ENCODE data around the gene KCNG3. TPM values are rescaled to one million over a fixed set of nuclear protein-coding genes. Genes with fewer than 3 reads are reported as not detected.
A peak's percentile ranks its signal among the peaks of the same experiment; 100 is the strongest.
"Not testable (repeated sequence)": the region's sequence is repeated elsewhere in the genome, so short reads cannot be mapped to it uniquely, and the experiment has no call there.

KCNG3 gene
- total and polyA plus RNA-seq, 8 donors: 0.23 to 0.83 (median 0.74) TPM

GRCh38 chr2:42407476-42407875, 86.3 kb downstream of the KCNG3 start:
- peak in 1 of 6 donors; percentile 43 for DNase-seq
- H3K36me3 ChIP-seq: no peaks in the 10 kb centered on the region
- H3K27ac ChIP-seq: no peak overlapping the region
- H3K4me1 ChIP-seq: no peaks in the 10 kb centered on the region
- 76 to 86% methylated on average over 6 of the region's 6 CpGs for WGBS, 2 donors
- no peak overlapping the region for H3K4me3 ChIP-seq
- intact Hi-C loops (cut with DNase I): no loop called here
- no peaks in the 10 kb centered on the region for H3K27me3 ChIP-seq
- ATAC-seq: no peak
- no peak for FAIRE-seq
- no peak for TF ChIP-seq CTCF (IDR thresholded peaks at IDR 0.05)
- no peaks in the 10 kb centered on the region for H3K9me3 ChIP-seq

GRCh38 chr2:42404676-42405075, 89.1 kb downstream of the KCNG3 start:
- Histone ChIP-seq H3K36me3 (no peaks in the 10 kb centered on the region), H3K27ac (no peak overlapping the region), H3K4me1 (no peaks in the 10 kb centered on the region), H3K9me3 (no peaks in the 10 kb centered on the region), H3K27me3 (no peaks in the 10 kb centered on the region), H3K4me3 (no peak overlapping the region)
- DNase-seq: no peak
- intact Hi-C loops (cut with DNase I): no loop called here
- no peak for TF ChIP-seq CTCF (IDR thresholded peaks at IDR 0.05)
- no peak for FAIRE-seq
- no peak for ATAC-seq
- 70 to 78% methylated on average over 4 of the region's 4 CpGs for WGBS, 2 donors

GRCh38 chr2:42401773-42402172, 92.0 kb downstream of the KCNG3 start:
- no peaks in the 10 kb centered on the region for H3K9me3 ChIP-seq
- no peak overlapping the region for H3K27ac ChIP-seq
- no peaks in the 10 kb centered on the region for H3K27me3 ChIP-seq
- no peak for FAIRE-seq
- WGBS, 2 donors: 85 to 90% methylated on average over 6 of the region's 6 CpGs
- H3K4me3 ChIP-seq: no peak overlapping the region
- intact Hi-C loops (cut with DNase I): no loop called here
- no peaks in the 10 kb centered on the region for H3K36me3 ChIP-seq
- no peak for DNase-seq
- H3K4me1 ChIP-seq: no peaks in the 10 kb centered on the region
- no peak for ATAC-seq
- TF ChIP-seq CTCF (IDR thresholded peaks at IDR 0.05): no peak

GRCh38 chr2:42398052-42398451, 95.7 kb downstream of the KCNG3 start:
- H3K27me3 ChIP-seq; H3K36me3 ChIP-seq; ATAC-seq; H3K4me1 ChIP-seq; FAIRE-seq; H3K4me3 ChIP-seq; H3K9me3 ChIP-seq; H3K27ac ChIP-seq; DNase-seq; intact Hi-C loops (cut with DNase I): not testable (repeated sequence)
- WGBS, 2 donors: 92 to 96% methylated on average over 11 of the region's 11 CpGs

GRCh38 chr2:42393320-42393719, 100.5 kb downstream of the KCNG3 start:
- H3K4me1 ChIP-seq; intact Hi-C loops (cut with DNase I); H3K36me3 ChIP-seq; H3K27me3 ChIP-seq; FAIRE-seq; H3K9me3 ChIP-seq; ATAC-seq; H3K27ac ChIP-seq; DNase-seq; H3K4me3 ChIP-seq: not testable (repeated sequence)
- WGBS, 2 donors: 96% methylated on average over 3 of the region's 3 CpGs

GRCh38 chr2:42392191-42392590, 101.6 kb downstream of the KCNG3 start:
- no peak for FAIRE-seq
- ATAC-seq: no peak
- no peak for TF ChIP-seq CTCF (IDR thresholded peaks at IDR 0.05)
- Histone ChIP-seq H3K9me3 (no peaks in the 10 kb centered on the region), H3K4me1 (no peaks in the 10 kb centered on the region), H3K27ac (no peak overlapping the region), H3K27me3 (no peaks in the 10 kb centered on the region), H3K4me3 (no peak overlapping the region), H3K36me3 (no peaks in the 10 kb centered on the region)
- intact Hi-C loops (cut with DNase I): no loop called here
- WGBS, 2 donors: 92 to 100% methylated on average over 1 of the region's 1 CpG
- DNase-seq: no peak

Other genes starting within 250 kb of the KCNG3 start
- gene COX7A2L, start 132.8 kb downstream of the KCNG3 start, total RNA-seq: 10 to 100 TPM; 34.8 to 54.3 (median 49.7) TPM
- 10 to 100 TPM; 40.0 to 91.5 TPM for gene COX7A2L, start 132.8 kb downstream of the KCNG3 start, polyA plus RNA-seq
- gene MTA3, start 74.7 kb upstream of the KCNG3 start, total RNA-seq: 10 to 100 TPM; 17.2 to 28.1 (median 22.9) TPM
- gene MTA3, start 74.7 kb upstream of the KCNG3 start, polyA plus RNA-seq: 10 to 100 TPM; 16.8 to 20.9 TPM